GM13977 (cell line): ENCODE results near the gene LRMDA.

Source experiments
- DNase-seq: peaks from one replicate; pipeline ENCODE4 v3.0.0; 2012; ENCODE audit warnings: low spot score
- in situ Hi-C: fragments of 300-500 bp; cut with MboI; formaldehyde crosslinking; loops from one replicate; pipeline ENCODE4 v1.12.0; 2022; ENCODE audit warnings: low sequenced_read_pairs, low pct_unique_long_range_greater_than_20kb, mixed read lengths, inconsistent platforms; ENCODE audit not compliant: unreplicated experiment
- TF ChIP-seq, protein P1 (sequence below): IDR thresholded peaks from 2 replicates; pipeline ENCODE4 v1.5.1; 2012; ENCODE audit warnings: mild to moderate bottlenecking, control low read depth; ENCODE audit not compliant: insufficient read depth; ENCODE audit errors: extremely low read depth, missing control alignments

The LRMDA gene

DNA sequence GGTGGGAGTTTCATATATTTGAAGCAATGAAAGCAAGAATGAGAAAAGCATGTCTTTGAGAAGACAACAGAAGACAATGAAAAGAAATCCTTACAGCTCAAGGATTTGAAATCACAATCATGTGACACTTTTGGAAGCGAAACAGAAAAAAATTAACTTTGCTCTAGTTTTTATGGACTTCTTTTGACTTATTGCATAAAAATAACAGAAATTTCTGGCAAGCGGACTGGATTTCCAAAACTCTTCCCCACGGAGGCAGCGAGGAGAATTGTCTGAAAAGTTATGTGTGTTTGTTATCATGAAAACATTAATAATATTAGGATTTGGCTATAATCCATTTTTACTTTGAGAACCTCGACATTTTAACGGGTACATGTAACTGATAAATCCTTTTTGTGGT is 223.3 kb downstream of the LRMDA start:
- no peak for DNase-seq
- TF ChIP-seq, protein P1, sequence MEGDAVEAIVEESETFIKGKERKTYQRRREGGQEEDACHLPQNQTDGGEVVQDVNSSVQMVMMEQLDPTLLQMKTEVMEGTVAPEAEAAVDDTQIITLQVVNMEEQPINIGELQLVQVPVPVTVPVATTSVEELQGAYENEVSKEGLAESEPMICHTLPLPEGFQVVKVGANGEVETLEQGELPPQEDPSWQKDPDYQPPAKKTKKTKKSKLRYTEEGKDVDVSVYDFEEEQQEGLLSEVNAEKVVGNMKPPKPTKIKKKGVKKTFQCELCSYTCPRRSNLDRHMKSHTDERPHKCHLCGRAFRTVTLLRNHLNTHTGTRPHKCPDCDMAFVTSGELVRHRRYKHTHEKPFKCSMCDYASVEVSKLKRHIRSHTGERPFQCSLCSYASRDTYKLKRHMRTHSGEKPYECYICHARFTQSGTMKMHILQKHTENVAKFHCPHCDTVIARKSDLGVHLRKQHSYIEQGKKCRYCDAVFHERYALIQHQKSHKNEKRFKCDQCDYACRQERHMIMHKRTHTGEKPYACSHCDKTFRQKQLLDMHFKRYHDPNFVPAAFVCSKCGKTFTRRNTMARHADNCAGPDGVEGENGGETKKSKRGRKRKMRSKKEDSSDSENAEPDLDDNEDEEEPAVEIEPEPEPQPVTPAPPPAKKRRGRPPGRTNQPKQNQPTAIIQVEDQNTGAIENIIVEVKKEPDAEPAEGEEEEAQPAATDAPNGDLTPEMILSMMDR, result no peak
- in situ Hi-C loops, result no loop called here

DNA sequence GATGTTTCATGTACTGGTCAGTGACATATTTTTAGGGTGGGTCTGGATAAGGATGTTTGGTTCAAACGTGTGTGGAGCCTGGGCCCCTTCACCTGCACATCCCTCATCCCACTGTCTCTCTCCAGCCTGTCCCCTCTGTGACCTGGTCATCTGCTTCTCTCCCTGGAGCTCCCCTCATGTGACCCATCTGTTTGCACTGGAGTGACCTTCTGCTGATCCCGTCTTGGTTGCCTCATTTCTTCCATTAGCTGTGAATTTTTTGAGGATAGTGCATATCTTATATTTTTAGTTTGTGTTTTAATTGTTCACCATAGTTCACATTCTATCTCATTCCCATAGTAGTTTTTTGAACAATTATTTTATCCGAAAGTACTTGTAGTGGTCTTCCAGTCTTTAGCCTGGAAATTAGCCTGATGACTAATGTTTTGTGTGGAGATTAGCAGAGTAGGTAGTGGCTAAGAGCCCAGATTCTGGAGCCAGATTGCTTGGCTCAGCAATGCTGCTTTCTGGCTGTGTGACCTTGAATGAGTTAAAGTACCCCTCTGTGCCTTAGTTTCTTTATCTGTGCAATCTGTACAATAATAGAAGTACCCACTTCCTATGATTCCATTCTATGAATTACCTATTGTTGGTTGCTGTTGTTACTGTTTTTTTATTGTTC is 224.5 kb downstream of the LRMDA start:
- in situ Hi-C loops, result no loop called here
- TF ChIP-seq, protein P1, result no peak
- no peak for DNase-seq

DNA sequence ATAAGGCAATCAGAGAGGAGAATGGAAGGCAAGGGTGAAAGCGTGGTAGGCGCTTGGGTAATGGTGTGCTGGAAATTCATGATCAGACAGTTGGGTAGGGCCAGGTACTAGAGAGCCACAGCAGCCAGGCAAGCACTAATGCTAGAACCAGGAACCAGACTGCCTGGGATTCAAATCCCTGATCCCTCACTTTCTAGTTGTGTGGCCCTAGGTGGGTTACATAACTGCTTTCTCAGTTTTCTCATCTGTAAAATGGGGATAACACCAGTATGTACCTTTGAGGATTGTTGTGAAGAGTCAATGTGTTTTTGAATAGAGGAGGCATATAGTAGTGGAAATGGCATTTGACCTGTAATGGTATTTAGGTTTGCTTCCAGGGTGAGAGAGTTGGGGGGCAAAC is 225.9 kb downstream of the LRMDA start:
- TF ChIP-seq, protein P1, result no peak
- in situ Hi-C loops, result no loop called here
- DNase-seq, result no peak

DNA sequence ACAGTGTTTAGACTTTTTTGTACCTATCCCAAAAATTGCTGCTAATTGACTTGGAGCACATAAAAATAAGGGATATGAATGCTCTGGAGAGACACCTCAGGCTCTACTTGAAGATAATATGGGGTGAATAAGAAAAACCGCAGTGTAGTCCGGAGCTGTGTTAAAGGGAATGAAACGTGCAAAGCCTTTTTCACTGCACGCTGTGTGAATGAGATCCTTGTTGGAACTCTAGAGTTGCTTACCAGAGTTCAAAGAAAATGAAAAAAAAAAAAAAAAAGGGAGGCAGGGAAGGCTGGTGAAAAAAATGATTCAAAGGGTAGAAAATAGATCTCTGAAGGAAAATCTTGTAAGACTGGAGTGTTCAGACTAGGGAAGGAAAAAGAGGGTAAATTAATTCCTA is 226.6 kb downstream of the LRMDA start:
- no peak for DNase-seq
- TF ChIP-seq, protein P1, result no peak
- in situ Hi-C loops, result no loop called here

DNA sequence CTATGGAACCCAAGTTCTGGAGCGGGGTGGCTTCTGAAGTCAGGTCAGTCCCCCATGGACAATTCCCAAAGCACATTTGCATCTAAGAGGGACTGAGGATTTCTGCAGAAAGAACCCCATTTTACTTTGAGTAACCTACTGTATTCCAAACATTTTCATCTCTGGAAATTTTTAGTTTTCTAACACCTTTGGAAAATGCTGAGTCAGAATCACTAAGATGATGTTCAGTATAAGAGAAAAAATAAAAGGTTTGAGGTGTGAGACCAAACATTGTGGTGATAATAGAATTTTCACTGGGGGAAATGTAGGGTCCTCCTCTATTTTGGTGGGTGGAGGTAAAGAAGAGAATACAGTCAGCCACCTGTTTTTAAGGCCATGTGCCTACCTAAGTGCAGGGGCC is 227.1 kb downstream of the LRMDA start:
- in situ Hi-C loops, result no loop called here
- TF ChIP-seq, protein P1, result no peak
- DNase-seq, result no peak

DNA sequence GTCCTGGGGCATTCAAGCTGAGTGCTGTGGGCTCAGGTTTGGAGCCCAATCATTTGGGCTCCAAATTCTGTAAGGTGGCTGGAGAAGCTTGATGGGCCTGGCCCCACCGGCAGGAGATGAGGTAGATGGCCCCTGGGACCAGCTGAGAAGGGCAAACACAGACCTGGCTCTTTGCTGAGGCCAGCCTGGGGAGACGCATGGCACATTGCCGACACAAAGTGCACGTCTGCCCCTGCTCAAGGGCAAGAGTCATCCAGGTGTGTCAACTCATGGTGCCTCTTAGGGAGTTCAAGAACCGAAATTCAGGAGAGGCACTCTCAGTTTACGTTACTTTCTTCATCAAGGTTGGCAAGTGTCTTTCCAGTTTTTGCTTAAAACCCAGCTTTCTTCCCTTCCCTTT is 227.5 kb downstream of the LRMDA start:
- no peak for DNase-seq
- in situ Hi-C loops, result no loop called here
- TF ChIP-seq, protein P1, result no peak

DNA sequence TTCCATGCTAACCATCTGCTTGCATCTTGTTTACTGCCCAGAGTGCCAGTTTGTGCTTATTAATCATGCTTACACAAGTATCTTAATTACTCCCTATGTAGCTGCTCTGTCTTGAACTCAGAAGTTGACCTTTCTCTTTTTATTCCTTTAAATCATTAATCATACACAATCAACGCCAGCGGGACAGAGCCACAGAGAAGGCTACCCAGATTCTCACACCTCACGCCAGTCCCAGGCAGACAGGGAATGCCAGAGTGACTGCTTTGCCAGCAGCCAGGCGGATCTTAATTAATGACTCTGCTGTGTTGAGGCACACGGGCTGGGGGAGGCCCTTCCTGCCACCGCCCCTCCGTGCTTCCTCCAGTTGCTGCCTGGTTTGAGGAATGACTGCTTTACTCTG is 229.4 kb downstream of the LRMDA start:
- in situ Hi-C loops, result no loop called here
- TF ChIP-seq, protein P1, result no peak
- DNase-seq, result no peak
